Neuronal stem cell (in vitro differentiated cells): Measurements from ENCODE around the gene IGF2BP3.

Experiments
- DNase-seq: peaks from one replicate; pipeline ENCODE4 v3.0.0-alpha.2; 2013; ENCODE audit warnings: low spot score
- H2AFZ ChIP-seq: one replicate; pipeline ENCODE4 v1.6.1; 2013; ENCODE audit warnings: mild to moderate bottlenecking, low read length, inconsistent platforms
- H2AK5ac ChIP-seq: 2 replicates; pipeline ENCODE4 v1.6.1; 2013; ENCODE audit warnings: low read depth, mild to moderate bottlenecking, inconsistent platforms, low read length, moderate library complexity, mixed read lengths
- H2BK120ac ChIP-seq: 2 replicates; pipeline ENCODE4 v1.6.1; 2013; ENCODE audit warnings: low read depth, mild to moderate bottlenecking, inconsistent platforms, low read length, moderate library complexity, mixed read lengths
- H2BK12ac ChIP-seq: one replicate; pipeline ENCODE4 v1.6.1; 2013; ENCODE audit warnings: low read length, inconsistent platforms
- H2BK15ac ChIP-seq: 2 replicates; pipeline ENCODE4 v1.6.1; 2013; ENCODE audit warnings: mild to moderate bottlenecking, low read length, inconsistent platforms, mixed read lengths
- H2BK5ac ChIP-seq: one replicate; pipeline ENCODE4 v1.6.1; 2013; ENCODE audit warnings: inconsistent platforms, mild to moderate bottlenecking, low read length, moderate library complexity
- H3K14ac ChIP-seq: one replicate; pipeline ENCODE4 v1.6.1; 2013; ENCODE audit warnings: low read length, inconsistent platforms
- H3K18ac ChIP-seq: 2 replicates; pipeline ENCODE4 v1.6.1; 2013; ENCODE audit warnings: low read length, inconsistent platforms
- H3K23ac ChIP-seq: 2 replicates; pipeline ENCODE4 v1.6.1; 2013; ENCODE audit warnings: low read depth, mild to moderate bottlenecking, mixed read lengths, low read length, inconsistent platforms; ENCODE audit not compliant: poor library complexity
- H3K27ac ChIP-seq: replicated peaks from 3 replicates; pipeline ENCODE4 v1.5.1; 2013; ENCODE audit warnings: low read length, inconsistent platforms
- H3K27me3 ChIP-seq, 3 experiments: 2 replicates each; pipeline ENCODE4 v1.6.1; 2013; ENCODE audit warnings: low read length in 3 of 3, mild to moderate bottlenecking in 2 of 3, inconsistent platforms in 1 of 3, low read depth in 1 of 3, mixed read lengths in 1 of 3, moderate library complexity in 1 of 3; ENCODE audit not compliant: control insufficient read depth in 3 of 3, insufficient read depth in 3 of 3
- H3K36me3 ChIP-seq, 2 donors: replicated peaks in 1 of 2; 2 replicates each; pipeline ENCODE4 v1.6.1; 2013; ENCODE audit warnings: low read length in 2 of 2; ENCODE audit not compliant: control insufficient read depth in 2 of 2, insufficient read depth in 2 of 2
- H3K4ac ChIP-seq: 2 replicates; pipeline ENCODE4 v1.6.1; 2013; ENCODE audit warnings: inconsistent platforms, mild to moderate bottlenecking, low read length, moderate library complexity
- H3K4me1 ChIP-seq, 2 donors: 1 replicate in 1 of 2; 2 replicates in 1 of 2; pipeline ENCODE4 v1.6.1; 2013; ENCODE audit warnings: low read length in 2 of 2, low read depth in 1 of 2; ENCODE audit not compliant: control insufficient read depth in 2 of 2, insufficient read depth in 1 of 2
- H3K4me2 ChIP-seq: one replicate; pipeline ENCODE4 v1.6.1; 2013; ENCODE audit warnings: mild to moderate bottlenecking, low read length, inconsistent platforms; ENCODE audit not compliant: insufficient read depth, poor library complexity, severe bottlenecking
- H3K4me3 ChIP-seq, 2 donors: 2 replicates each; pipeline ENCODE4 v1.5.1; 2013; ENCODE audit warnings: low read length in 2 of 2, mild to moderate bottlenecking in 2 of 2, inconsistent platforms in 1 of 2, moderate library complexity in 1 of 2
- H3K79me1 ChIP-seq: one replicate; pipeline ENCODE4 v1.6.1; 2013; ENCODE audit warnings: low read depth, mild to moderate bottlenecking, inconsistent platforms, low read length, moderate library complexity
- H3K9ac ChIP-seq: one replicate; pipeline ENCODE4 v1.6.1; 2013; ENCODE audit warnings: mild to moderate bottlenecking, low read depth, low read length, inconsistent platforms; ENCODE audit not compliant: poor library complexity
- H3K9me3 ChIP-seq, 2 donors: replicated peaks in 1 of 2; 2 replicates each; pipeline versions ENCODE3 to v1.6.1; 2013; ENCODE audit warnings: low read length in 2 of 2, mild to moderate bottlenecking in 2 of 2, inconsistent platforms in 1 of 2, low read depth in 1 of 2, mixed read lengths in 1 of 2, moderate library complexity in 1 of 2; ENCODE audit not compliant: control insufficient read depth in 2 of 2, insufficient read depth in 1 of 2
- H4K8ac ChIP-seq: one replicate; pipeline ENCODE4 v1.6.1; 2013; ENCODE audit warnings: low read depth, mild to moderate bottlenecking, inconsistent platforms, low read length, moderate library complexity
- H4K91ac ChIP-seq: one replicate; pipeline ENCODE4 v1.6.1; 2013; ENCODE audit warnings: low read length, low read depth, mild to moderate bottlenecking, inconsistent platforms; ENCODE audit not compliant: poor library complexity
- WGBS, 2 donors: extraction: QIAGEN DNeasy Blood & Tissue Kit; methylation state at CpG; one replicate each; pipeline ENCODE4 v1.1.7; 2013; ENCODE audit warnings: missing lambda C conversion rate in 2 of 2, mixed read lengths in 1 of 2; ENCODE audit not compliant: insufficient read length in 2 of 2, insufficient replicate concordance in 1 of 2; ENCODE audit errors: extremely low coverage in 2 of 2; 5-methylcytosine and 5-hydroxymethylcytosine counted together

The IGF2BP3 gene

GRCh38 chr7:23458044-23458443, 12.2 kb downstream of the IGF2BP3 start:
- Histone ChIP-seq H3K4me3 (no peak overlapping the region), H3K79me1 (no peaks in the 10 kb centered on the region), H3K14ac (no peak overlapping the region), H3K4me2 (no peak overlapping the region), H3K23ac (no peak overlapping the region), H2BK15ac (no peak overlapping the region), H3K4ac (no peak overlapping the region), H4K91ac (no peak overlapping the region), H3K4me1 (peaks cover 0 to 2% of the 10 kb centered on the region in 2 donors), H2BK120ac (no peak overlapping the region), H3K9ac (no peak overlapping the region), H2BK5ac (no peak overlapping the region), H3K36me3 (peaks cover 5 to 97% of the 10 kb centered on the region in 2 donors), H2AK5ac (no peak overlapping the region), H3K27ac (no peak overlapping the region), H4K8ac (no peak overlapping the region), H3K18ac (no peak overlapping the region), H2BK12ac (no peak overlapping the region), H3K9me3 (peaks cover 0 to 10% of the 10 kb centered on the region in 2 donors), H2AFZ (no peak overlapping the region), H3K27me3 (no peaks in the 10 kb centered on the region)
- no CpG with 5 or more reads among the region's 3 CpGs for WGBS, 2 donors
- DNase-seq: no peak

- Histone ChIP-seq H3K27ac (no peak overlapping the region), H3K79me1 (peaks cover 2% of the 10 kb centered on the region), H3K14ac (no peak overlapping the region), H3K4me2 (no peak overlapping the region), H2BK5ac (no peak overlapping the region), H3K18ac (no peak overlapping the region), H3K23ac (no peak overlapping the region), H2BK12ac (no peak overlapping the region), H3K36me3 (peaks cover 6 to 93% of the 10 kb centered on the region in 2 donors), H3K4me1 (peaks cover 0 to 2% of the 10 kb centered on the region in 2 donors), H4K91ac (no peak overlapping the region), H2AFZ (no peak overlapping the region), H2BK15ac (no peak overlapping the region), H2BK120ac (no peak overlapping the region), H2AK5ac (no peak overlapping the region), H4K8ac (no peak overlapping the region), H3K4ac (no peak overlapping the region), H3K9me3 (peaks cover 0 to 2% of the 10 kb centered on the region in 2 donors), H3K9ac (no peak overlapping the region), H3K27me3 (no peaks in the 10 kb centered on the region), H3K4me3 (no peak overlapping the region)
- WGBS, 2 donors: no CpG with 5 or more reads among the region's 3 CpGs
- DNase-seq: no peak
These were observed 14.2 kb downstream of the IGF2BP3 start for GRCh38 chr7:23456093-23456492.

GRCh38 chr7:23454881-23455526, 15.3 kb downstream of the IGF2BP3 start:
- Histone ChIP-seq H4K8ac (no peak overlapping the region), H3K36me3 (peaks cover 5 to 93% of the 10 kb centered on the region in 2 donors), H3K9me3 (no peaks in the 10 kb centered on the region), H3K4me2 (no peak overlapping the region), H3K4me3 (no peak overlapping the region), H3K79me1 (peaks cover 2% of the 10 kb centered on the region), H2AFZ (no peak overlapping the region), H3K4me1 (peaks cover 0 to 2% of the 10 kb centered on the region in 2 donors), H3K4ac (no peak overlapping the region), H4K91ac (no peak overlapping the region), H2BK12ac (no peak overlapping the region), H3K18ac (no peak overlapping the region), H3K27me3 (no peaks in the 10 kb centered on the region), H3K27ac (no peak overlapping the region), H2BK15ac (no peak overlapping the region), H3K9ac (no peak overlapping the region), H3K23ac (no peak overlapping the region), H3K14ac (no peak overlapping the region), H2AK5ac (no peak overlapping the region), H2BK5ac (no peak overlapping the region), H2BK120ac (no peak overlapping the region)
- no CpG with 5 or more reads among the region's 5 CpGs for WGBS, 2 donors
- no peak for DNase-seq

GRCh38 chr7:23450518-23450917, 19.8 kb downstream of the IGF2BP3 start:
- DNase-seq: no peak
- no peak overlapping the region for H2AFZ ChIP-seq
- no peak overlapping the region for H3K4me3 ChIP-seq
- H3K9ac ChIP-seq: no peak overlapping the region
- no peak overlapping the region for H3K4ac ChIP-seq
- no peak overlapping the region for H4K91ac ChIP-seq
- no peak overlapping the region for H3K14ac ChIP-seq
- no peak overlapping the region for H2BK15ac ChIP-seq
- no peak overlapping the region for H2AK5ac ChIP-seq
- WGBS, 2 donors: no CpG with 5 or more reads among the region's 6 CpGs
- H3K27me3 ChIP-seq: no peaks in the 10 kb centered on the region
- peaks cover 0 to 2% of the 10 kb centered on the region in 2 donors for H3K4me1 ChIP-seq
- peaks cover 5 to 90% of the 10 kb centered on the region in 2 donors for H3K36me3 ChIP-seq
- H2BK12ac ChIP-seq: no peak overlapping the region
- H3K9me3 ChIP-seq: no peaks in the 10 kb centered on the region
- H3K79me1 ChIP-seq: peaks cover 4% of the 10 kb centered on the region
- no peak overlapping the region for H3K23ac ChIP-seq
- no peak overlapping the region for H3K27ac ChIP-seq
- H3K4me2 ChIP-seq: no peak overlapping the region
- H2BK120ac ChIP-seq: no peak overlapping the region
- no peak overlapping the region for H2BK5ac ChIP-seq
- H3K18ac ChIP-seq: no peak overlapping the region
- no peak overlapping the region for H4K8ac ChIP-seq
